WTC11 (cell line): Measurements from ENCODE around the gene INVS. TPM values are rescaled to one million over a fixed set of nuclear protein-coding genes. Genes with fewer than 3 reads are reported as not detected.

ENCODE experiments used
- ATAC-seq: fragments of 200-7000 bp; cut with Tn5 transposase; 2 replicates; pipeline ENCODE4 v1.10.0; 2021; ENCODE audit warnings: mild to moderate bottlenecking, moderate library complexity
- CTCF ChIA-PET: fragments of 300-600 bp; sonication (Branson Sonifier 250); formaldehyde crosslinking; loops from one replicate; lab custom pipeline; 2021; ENCODE audit warnings: antibody characterized with exemption; lab: Charles Lee
- POLR2A ChIA-PET: fragments of 350-600 bp; sonication (Branson Sonifier 250); formaldehyde crosslinking; loops from one replicate; lab custom pipeline; 2021; ENCODE audit warnings: antibody characterized with exemption; lab: Charles Lee
- DNase-seq: peaks from one replicate; pipeline ENCODE4 v3.0.0; 2021; ENCODE audit warnings: low spot score
- H3K27ac Mint-ChIP-seq: 2 replicates; pipeline ENCODE4 v1.8.0; 2021; ENCODE audit warnings: mixed read lengths
- H3K27me3 Mint-ChIP-seq: 2 replicates; pipeline ENCODE4 v1.8.0; 2021; ENCODE audit warnings: low read depth, mild to moderate bottlenecking, moderate library complexity, mixed read lengths
- H3K36me3 Mint-ChIP-seq: 2 replicates; pipeline ENCODE4 v1.8.0; 2021; ENCODE audit warnings: mixed read lengths
- H3K4me1 Mint-ChIP-seq: 2 replicates; pipeline ENCODE4 v1.8.0; 2022; ENCODE audit warnings: mixed read lengths
- H3K4me3 Mint-ChIP-seq: 2 replicates; pipeline ENCODE4 v1.8.0; 2021; ENCODE audit warnings: mild to moderate bottlenecking, moderate library complexity, mixed read lengths
- H3K9me3 Mint-ChIP-seq: 2 replicates; pipeline ENCODE4 v1.8.0; 2021; ENCODE audit warnings: mixed read lengths
- CBFB ChIP-seq: sonication (generic); formaldehyde crosslinking; IDR thresholded peaks from 2 replicates; pipeline ENCODE4 v1.8.1; 2022; ENCODE audit warnings: mild to moderate bottlenecking, low read depth, missing genetic modification reagents
- FOXK1 ChIP-seq: sonication (generic); formaldehyde crosslinking; IDR thresholded peaks from 2 replicates; pipeline ENCODE4 v1.8.0; 2022; ENCODE audit warnings: mild to moderate bottlenecking, moderate library complexity, missing genetic modification reagents
- MYBL2 ChIP-seq: sonication (generic); formaldehyde crosslinking; IDR thresholded peaks from 2 replicates; pipeline ENCODE4 v1.8.1; 2023; ENCODE audit warnings: mild to moderate bottlenecking, moderate library complexity, missing genetic modification reagents
- PRRX2 ChIP-seq: fragments of 250-450 bp; sonication (Bioruptor Pico); IDR thresholded peaks from 2 replicates; pipeline ENCODE4 v1.8.0; 2021; ENCODE audit warnings: mild to moderate bottlenecking
- RELA ChIP-seq: sonication (generic); formaldehyde crosslinking; IDR thresholded peaks from 2 replicates; pipeline ENCODE4 v1.8.1; 2022; ENCODE audit warnings: missing genetic modification reagents, mild to moderate bottlenecking, borderline replicate concordance
- SOX15 ChIP-seq: fragments of 250-450 bp; sonication (Bioruptor Pico); IDR thresholded peaks from 2 replicates; pipeline ENCODE4 v1.9.0; 2021; ENCODE audit warnings: mild to moderate bottlenecking
- STAT6 ChIP-seq: sonication (generic); formaldehyde crosslinking; conservative IDR thresholded peaks from 2 replicates; pipeline ENCODE4 v1.8.1; 2023; ENCODE audit warnings: mild to moderate bottlenecking, low read depth, missing genetic modification reagents, moderate library complexity
- TP53 ChIP-seq: sonication (generic); formaldehyde crosslinking; IDR thresholded peaks from 2 replicates; pipeline ENCODE4 v1.8.1; 2023; ENCODE audit warnings: mild to moderate bottlenecking, missing genetic modification reagents
- ZNF121 ChIP-seq: sonication (generic); formaldehyde crosslinking; IDR thresholded peaks from 2 replicates; pipeline ENCODE4 v1.8.0; 2023; ENCODE audit warnings: missing genetic modification reagents
- ZNF219 ChIP-seq: sonication (generic); formaldehyde crosslinking; IDR thresholded peaks from 2 replicates; pipeline ENCODE4 v1.8.0; 2023; ENCODE audit warnings: missing genetic modification reagents, mild to moderate bottlenecking, borderline replicate concordance
- ZSCAN18 ChIP-seq: fragments of 250-450 bp; sonication (Bioruptor Pico); IDR thresholded peaks from 2 replicates; pipeline ENCODE4 v2.1.2; 2022; ENCODE audit warnings: mild to moderate bottlenecking, moderate library complexity
- total RNA-seq: library from RNA; stranded (reverse); gene quantifications from 3 replicates; pipeline ENCODE4 v1.2.3, GENCODE V29; 2021
- TF ChIP-seq, protein P1 (sequence below): sonication (generic); formaldehyde crosslinking; IDR thresholded peaks from 2 replicates; pipeline ENCODE4 v1.8.0; 2023; ENCODE audit warnings: missing genetic modification reagents
- TF ChIP-seq, protein P2 (sequence below): sonication (generic); formaldehyde crosslinking; IDR thresholded peaks from 2 replicates; pipeline ENCODE4 v1.8.0; 2022; ENCODE audit warnings: mild to moderate bottlenecking, missing genetic modification reagents
- TF ChIP-seq, protein P3 (sequence below): fragments of 250-450 bp; sonication (Bioruptor Pico); IDR thresholded peaks from 2 replicates; pipeline ENCODE4 v1.9.0; 2021; ENCODE audit warnings: mild to moderate bottlenecking, borderline replicate concordance
- TF ChIP-seq, protein P4 (sequence below): fragments of 200-600 bp; IDR thresholded peaks from 2 replicates; pipeline ENCODE4 v1.8.0; 2022; ENCODE audit warnings: antibody characterized with exemption

The INVS gene
- total RNA-seq, 1 experiment from 2014 or later: 8.1 TPM

GRCh38 chr9:100096378-100096916 lies 2.6 kb upstream of the INVS start:
- Mint-ChIP-seq H3K36me3 (no peaks in the 10 kb centered on the region), H3K4me1 (peaks cover 10% of the 10 kb centered on the region), H3K4me3 (no peak overlapping the region), H3K27me3 (no peaks in the 10 kb centered on the region), H3K9me3 (no peaks in the 10 kb centered on the region), H3K27ac (no peak overlapping the region)
- DNase-seq (no peak), ATAC-seq (no peak)
- ChIA-PET POLR2A (no interaction called here), CTCF (interaction anchor here (0.5 kb wide), 1 partner anchor 9 kb away, joined by 4 read pairs; no protein-coding TSS in a partner anchor)
- TF ChIP-seq ZNF219 (no peak), PRRX2 (CRISPR knock-in tag) (no peak), RELA (CRISPR knock-in tag) (no peak), TP53 (no peak), MYBL2 (no peak), ZNF121 (CRISPR knock-in tag) (no peak), CBFB (CRISPR knock-in tag) (no peak), ZSCAN18 (CRISPR knock-in tag) (no peak), STAT6 (CRISPR knock-in tag) (no peak), SOX15 (CRISPR knock-in tag) (no peak), FOXK1 (CRISPR knock-in tag) (no peak)
- TF ChIP-seq, protein P1, sequence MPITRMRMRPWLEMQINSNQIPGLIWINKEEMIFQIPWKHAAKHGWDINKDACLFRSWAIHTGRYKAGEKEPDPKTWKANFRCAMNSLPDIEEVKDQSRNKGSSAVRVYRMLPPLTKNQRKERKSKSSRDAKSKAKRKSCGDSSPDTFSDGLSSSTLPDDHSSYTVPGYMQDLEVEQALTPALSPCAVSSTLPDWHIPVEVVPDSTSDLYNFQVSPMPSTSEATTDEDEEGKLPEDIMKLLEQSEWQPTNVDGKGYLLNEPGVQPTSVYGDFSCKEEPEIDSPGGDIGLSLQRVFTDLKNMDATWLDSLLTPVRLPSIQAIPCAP (CRISPR knock-in tag): no peak
- TF ChIP-seq, protein P2, sequence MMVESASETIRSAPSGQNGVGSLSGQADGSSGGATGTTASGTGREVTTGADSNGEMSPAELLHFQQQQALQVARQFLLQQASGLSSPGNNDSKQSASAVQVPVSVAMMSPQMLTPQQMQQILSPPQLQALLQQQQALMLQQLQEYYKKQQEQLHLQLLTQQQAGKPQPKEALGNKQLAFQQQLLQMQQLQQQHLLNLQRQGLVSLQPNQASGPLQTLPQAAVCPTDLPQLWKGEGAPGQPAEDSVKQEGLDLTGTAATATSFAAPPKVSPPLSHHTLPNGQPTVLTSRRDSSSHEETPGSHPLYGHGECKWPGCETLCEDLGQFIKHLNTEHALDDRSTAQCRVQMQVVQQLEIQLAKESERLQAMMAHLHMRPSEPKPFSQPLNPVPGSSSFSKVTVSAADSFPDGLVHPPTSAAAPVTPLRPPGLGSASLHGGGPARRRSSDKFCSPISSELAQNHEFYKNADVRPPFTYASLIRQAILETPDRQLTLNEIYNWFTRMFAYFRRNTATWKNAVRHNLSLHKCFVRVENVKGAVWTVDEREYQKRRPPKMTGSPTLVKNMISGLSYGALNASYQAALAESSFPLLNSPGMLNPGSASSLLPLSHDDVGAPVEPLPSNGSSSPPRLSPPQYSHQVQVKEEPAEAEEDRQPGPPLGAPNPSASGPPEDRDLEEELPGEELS (CRISPR knock-in tag): no peak
- TF ChIP-seq, protein P3, sequence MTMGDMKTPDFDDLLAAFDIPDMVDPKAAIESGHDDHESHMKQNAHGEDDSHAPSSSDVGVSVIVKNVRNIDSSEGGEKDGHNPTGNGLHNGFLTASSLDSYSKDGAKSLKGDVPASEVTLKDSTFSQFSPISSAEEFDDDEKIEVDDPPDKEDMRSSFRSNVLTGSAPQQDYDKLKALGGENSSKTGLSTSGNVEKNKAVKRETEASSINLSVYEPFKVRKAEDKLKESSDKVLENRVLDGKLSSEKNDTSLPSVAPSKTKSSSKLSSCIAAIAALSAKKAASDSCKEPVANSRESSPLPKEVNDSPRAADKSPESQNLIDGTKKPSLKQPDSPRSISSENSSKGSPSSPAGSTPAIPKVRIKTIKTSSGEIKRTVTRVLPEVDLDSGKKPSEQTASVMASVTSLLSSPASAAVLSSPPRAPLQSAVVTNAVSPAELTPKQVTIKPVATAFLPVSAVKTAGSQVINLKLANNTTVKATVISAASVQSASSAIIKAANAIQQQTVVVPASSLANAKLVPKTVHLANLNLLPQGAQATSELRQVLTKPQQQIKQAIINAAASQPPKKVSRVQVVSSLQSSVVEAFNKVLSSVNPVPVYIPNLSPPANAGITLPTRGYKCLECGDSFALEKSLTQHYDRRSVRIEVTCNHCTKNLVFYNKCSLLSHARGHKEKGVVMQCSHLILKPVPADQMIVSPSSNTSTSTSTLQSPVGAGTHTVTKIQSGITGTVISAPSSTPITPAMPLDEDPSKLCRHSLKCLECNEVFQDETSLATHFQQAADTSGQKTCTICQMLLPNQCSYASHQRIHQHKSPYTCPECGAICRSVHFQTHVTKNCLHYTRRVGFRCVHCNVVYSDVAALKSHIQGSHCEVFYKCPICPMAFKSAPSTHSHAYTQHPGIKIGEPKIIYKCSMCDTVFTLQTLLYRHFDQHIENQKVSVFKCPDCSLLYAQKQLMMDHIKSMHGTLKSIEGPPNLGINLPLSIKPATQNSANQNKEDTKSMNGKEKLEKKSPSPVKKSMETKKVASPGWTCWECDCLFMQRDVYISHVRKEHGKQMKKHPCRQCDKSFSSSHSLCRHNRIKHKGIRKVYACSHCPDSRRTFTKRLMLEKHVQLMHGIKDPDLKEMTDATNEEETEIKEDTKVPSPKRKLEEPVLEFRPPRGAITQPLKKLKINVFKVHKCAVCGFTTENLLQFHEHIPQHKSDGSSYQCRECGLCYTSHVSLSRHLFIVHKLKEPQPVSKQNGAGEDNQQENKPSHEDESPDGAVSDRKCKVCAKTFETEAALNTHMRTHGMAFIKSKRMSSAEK: no peak
- TF ChIP-seq, protein P4, sequence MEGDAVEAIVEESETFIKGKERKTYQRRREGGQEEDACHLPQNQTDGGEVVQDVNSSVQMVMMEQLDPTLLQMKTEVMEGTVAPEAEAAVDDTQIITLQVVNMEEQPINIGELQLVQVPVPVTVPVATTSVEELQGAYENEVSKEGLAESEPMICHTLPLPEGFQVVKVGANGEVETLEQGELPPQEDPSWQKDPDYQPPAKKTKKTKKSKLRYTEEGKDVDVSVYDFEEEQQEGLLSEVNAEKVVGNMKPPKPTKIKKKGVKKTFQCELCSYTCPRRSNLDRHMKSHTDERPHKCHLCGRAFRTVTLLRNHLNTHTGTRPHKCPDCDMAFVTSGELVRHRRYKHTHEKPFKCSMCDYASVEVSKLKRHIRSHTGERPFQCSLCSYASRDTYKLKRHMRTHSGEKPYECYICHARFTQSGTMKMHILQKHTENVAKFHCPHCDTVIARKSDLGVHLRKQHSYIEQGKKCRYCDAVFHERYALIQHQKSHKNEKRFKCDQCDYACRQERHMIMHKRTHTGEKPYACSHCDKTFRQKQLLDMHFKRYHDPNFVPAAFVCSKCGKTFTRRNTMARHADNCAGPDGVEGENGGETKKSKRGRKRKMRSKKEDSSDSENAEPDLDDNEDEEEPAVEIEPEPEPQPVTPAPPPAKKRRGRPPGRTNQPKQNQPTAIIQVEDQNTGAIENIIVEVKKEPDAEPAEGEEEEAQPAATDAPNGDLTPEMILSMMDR: no peak
